Thymus (tissue), 11 donors: ENCODE data around the gene ERC1. TPM values are rescaled to one million over a fixed set of nuclear protein-coding genes. Genes with fewer than 3 reads are reported as not detected.

Experiments used
- DNase-seq, 9 donors: peaks; one replicate each; pipeline ENCODE4 v3.0.0-alpha.2; 2013; ENCODE audit warnings: low spot score in 9 of 9, low read depth in 6 of 9, missing footprints in 1 of 9
- H3K27ac ChIP-seq, 2 donors: one replicate each; pipeline ENCODE4 v1.5.1; 2013; ENCODE audit warnings: control low read depth in 1 of 2, low read depth in 1 of 2, low read length in 1 of 2, mild to moderate bottlenecking in 1 of 2, moderate library complexity in 1 of 2
- H3K27me3 ChIP-seq, 2 donors: one replicate each; pipeline ENCODE4 v1.5.1; 2013; ENCODE audit warnings: low read length in 1 of 2; ENCODE audit not compliant: control insufficient read depth in 2 of 2, insufficient read depth in 1 of 2
- H3K36me3 ChIP-seq, 2 donors: one replicate each; pipeline ENCODE4 v1.5.1; 2013; ENCODE audit warnings: low read length in 1 of 2, mild to moderate bottlenecking in 1 of 2, moderate library complexity in 1 of 2; ENCODE audit not compliant: control insufficient read depth in 2 of 2, insufficient read depth in 2 of 2
- H3K4me1 ChIP-seq, 2 donors: one replicate each; pipeline ENCODE4 v1.5.1; 2013; ENCODE audit warnings: low read length in 2 of 2; ENCODE audit not compliant: control insufficient read depth in 2 of 2, insufficient read depth in 2 of 2
- H3K4me3 ChIP-seq, 2 donors: one replicate each; pipeline ENCODE4 v1.5.1; 2013; ENCODE audit warnings: low read length in 2 of 2, control low read depth in 1 of 2, mild to moderate bottlenecking in 1 of 2
- H3K9me3 ChIP-seq, 2 donors: one replicate each; pipeline ENCODE4 v1.5.1; 2013; ENCODE audit warnings: low read length in 1 of 2, mild to moderate bottlenecking in 1 of 2; ENCODE audit not compliant: control insufficient read depth in 2 of 2, insufficient read depth in 1 of 2
- WGBS: extraction: QIAGEN DNeasy Blood & Tissue Kit; methylation state at CpG from one replicate; pipeline ENCODE4 v1.1.7; 2013; 5-methylcytosine and 5-hydroxymethylcytosine counted together
- polyA plus RNA-seq: library from polyadenylated mRNA; stranded (reverse); fragments of 200-250 nt; gene quantifications from one replicate; pipeline ENCODE4 v1.2.3, GENCODE V29; 2013
- total RNA-seq: library from RNA; stranded (reverse); fragments of 120-200 nt; gene quantifications from one replicate; pipeline ENCODE4 v1.2.4, GENCODE V29; 2013
- donor health status: healthy.

ERC1 gene
- total and polyA plus RNA-seq, 2 donors: 4.2 to 13.8 TPM

- WGBS: 93% methylated on average over 2 of the region's 2 CpGs
- Histone ChIP-seq H3K36me3 (peaks cover 0 to 3% of the 10 kb centered on the region in 2 donors), H3K9me3 (no peaks in the 10 kb centered on the region), H3K27ac (no peak overlapping the region), H3K27me3 (no peaks in the 10 kb centered on the region), H3K4me3 (no peak overlapping the region), H3K4me1 (no peaks in the 10 kb centered on the region)
- DNase-seq: no peak
Measured at GRCh38 chr12:1319212-1319611, 328.2 kb downstream of the ERC1 start.

GRCh38 chr12:1320021-1320420, 329.0 kb downstream of the ERC1 start:
- H3K36me3 ChIP-seq: peaks cover 0 to 2% of the 10 kb centered on the region in 2 donors
- H3K27me3 ChIP-seq: no peaks in the 10 kb centered on the region
- H3K4me3 ChIP-seq: no peak overlapping the region
- no peaks in the 10 kb centered on the region for H3K9me3 ChIP-seq
- no peak overlapping the region for H3K27ac ChIP-seq
- H3K4me1 ChIP-seq: no peaks in the 10 kb centered on the region
- WGBS: 99% methylated on average over 1 of the region's 1 CpG
- no peak for DNase-seq

GRCh38 chr12:1322821-1323220, 331.8 kb downstream of the ERC1 start:
- H3K27me3 ChIP-seq: no peaks in the 10 kb centered on the region
- DNase-seq: no peak
- no peaks in the 10 kb centered on the region for H3K4me1 ChIP-seq
- no peak overlapping the region for H3K4me3 ChIP-seq
- 97% methylated on average over 3 of the region's 3 CpGs for WGBS
- H3K9me3 ChIP-seq: no peaks in the 10 kb centered on the region
- no peak overlapping the region for H3K27ac ChIP-seq
- no peaks in the 10 kb centered on the region for H3K36me3 ChIP-seq

GRCh38 chr12:1324099-1324498, 333.1 kb downstream of the ERC1 start:
- H3K27ac ChIP-seq: no peak overlapping the region
- H3K4me3 ChIP-seq: no peak overlapping the region
- no peaks in the 10 kb centered on the region for H3K9me3 ChIP-seq
- H3K27me3 ChIP-seq: no peaks in the 10 kb centered on the region
- WGBS: 99% methylated on average over 4 of the region's 4 CpGs
- no peak for DNase-seq
- no peaks in the 10 kb centered on the region for H3K4me1 ChIP-seq
- no peaks in the 10 kb centered on the region for H3K36me3 ChIP-seq

- no peaks in the 10 kb centered on the region for H3K9me3 ChIP-seq
- H3K27ac ChIP-seq: no peak overlapping the region
- no peak for DNase-seq
- H3K4me1 ChIP-seq: no peaks in the 10 kb centered on the region
- WGBS: 58% methylated on average over 5 of the region's 5 CpGs
- H3K27me3 ChIP-seq: no peaks in the 10 kb centered on the region
- no peak overlapping the region for H3K4me3 ChIP-seq
- H3K36me3 ChIP-seq: no peaks in the 10 kb centered on the region
Measured at GRCh38 chr12:1324910-1325309, 333.9 kb downstream of the ERC1 start.

GRCh38 chr12:1325666-1326065, 334.6 kb downstream of the ERC1 start:
- no peaks in the 10 kb centered on the region for H3K4me1 ChIP-seq
- no peak overlapping the region for H3K4me3 ChIP-seq
- H3K36me3 ChIP-seq: no peaks in the 10 kb centered on the region
- 94% methylated on average over 1 of the region's 1 CpG for WGBS
- no peak overlapping the region for H3K27ac ChIP-seq
- H3K9me3 ChIP-seq: no peaks in the 10 kb centered on the region
- no peak for DNase-seq
- no peaks in the 10 kb centered on the region for H3K27me3 ChIP-seq

- Histone ChIP-seq H3K4me1 (no peaks in the 10 kb centered on the region), H3K4me3 (no peak overlapping the region), H3K27me3 (no peaks in the 10 kb centered on the region), H3K36me3 (no peaks in the 10 kb centered on the region), H3K27ac (no peak overlapping the region), H3K9me3 (no peaks in the 10 kb centered on the region)
- WGBS: 97% methylated on average over 2 of the region's 2 CpGs
- DNase-seq: no peak
Measured at GRCh38 chr12:1326258-1326657, 335.2 kb downstream of the ERC1 start.

GRCh38 chr12:1328391-1328790, 337.4 kb downstream of the ERC1 start:
- Histone ChIP-seq H3K27me3 (no peaks in the 10 kb centered on the region), H3K4me3 (no peak overlapping the region), H3K36me3 (no peaks in the 10 kb centered on the region), H3K9me3 (no peaks in the 10 kb centered on the region), H3K4me1 (no peaks in the 10 kb centered on the region), H3K27ac (no peak overlapping the region)
- WGBS: 94% methylated on average over 8 of the region's 8 CpGs
- peak in 1 of 9 donors; percentile 16 for DNase-seq

GRCh38 chr12:1329784-1330476, 338.9 kb downstream of the ERC1 start:
- no peaks in the 10 kb centered on the region for H3K4me1 ChIP-seq
- H3K36me3 ChIP-seq: no peaks in the 10 kb centered on the region
- no peaks in the 10 kb centered on the region for H3K9me3 ChIP-seq
- H3K4me3 ChIP-seq: no peak overlapping the region
- 97% methylated on average over 2 of the region's 2 CpGs for WGBS
- DNase-seq: no peak
- H3K27ac ChIP-seq: no peak overlapping the region
- no peaks in the 10 kb centered on the region for H3K27me3 ChIP-seq
